Stimulated activated effector memory CD8-positive, alpha-beta T cell treated with anti-CD3 and anti-CD28 coated beads, Interleukin-12 subunit alpha, Interleukin-12 subunit beta, amount 100 ng/mL, for 72 hours (primary cell): ENCODE data around the gene F7.
"Not testable (repeated sequence)": the region's sequence is repeated elsewhere in the genome, so short reads cannot be mapped to it uniquely, and the experiment has no call there.

Experiments
- ATAC-seq: fragments of 150-1000 bp; cut with Tn5 transposase; 2 replicates; pipeline ENCODE4 v1.10.0; 2021
- DNase-seq, 2 donors: peaks; one replicate each; pipeline ENCODE4 v3.0.0; 2021 to 2022; ENCODE audit warnings: low spot score in 2 of 2
- H3K27ac Mint-ChIP-seq: one replicate; pipeline ENCODE4 v1.8.0; 2022; ENCODE audit warnings: mild to moderate bottlenecking, mixed read lengths
- H3K36me3 Mint-ChIP-seq: one replicate; pipeline ENCODE4 v1.8.0; 2022; ENCODE audit warnings: mild to moderate bottlenecking, mixed read lengths
- H3K4me1 Mint-ChIP-seq: one replicate; pipeline ENCODE4 v1.8.0; 2022; ENCODE audit warnings: mixed read lengths
- H3K4me3 Mint-ChIP-seq: one replicate; pipeline ENCODE4 v1.8.0; 2022; ENCODE audit warnings: mild to moderate bottlenecking, mixed read lengths
- H3K9me3 Mint-ChIP-seq: one replicate; pipeline ENCODE4 v1.8.0; 2022; ENCODE audit warnings: mixed read lengths

Gene F7

GRCh38 chr13:113079781-113080080 is 25.9 kb upstream of the F7 start:
- not testable (repeated sequence) for H3K9me3 Mint-ChIP-seq, ATAC-seq, H3K4me1 Mint-ChIP-seq, DNase-seq, H3K4me3 Mint-ChIP-seq, H3K36me3 Mint-ChIP-seq
- H3K27ac Mint-ChIP-seq, result peak overlapping the region; percentile 43

- ATAC-seq, result no peak
- Mint-ChIP-seq H3K4me3 (no peak overlapping the region), H3K27ac (no peak overlapping the region), H3K9me3 (no peaks in the 10 kb centered on the region), H3K36me3 (no peaks in the 10 kb centered on the region), H3K4me1 (no peaks in the 10 kb centered on the region)
- DNase-seq, result no peak
Observed at GRCh38 chr13:113080361-113080831, 25.2 kb upstream of the F7 start.

GRCh38 chr13:113080901-113081521 is 24.6 kb upstream of the F7 start:
- ATAC-seq, result no peak
- Mint-ChIP-seq H3K4me1 (no peaks in the 10 kb centered on the region), H3K27ac (no peak overlapping the region), H3K9me3 (no peaks in the 10 kb centered on the region), H3K4me3 (no peak overlapping the region), H3K36me3 (no peaks in the 10 kb centered on the region)
- DNase-seq, result no peak

- H3K36me3 Mint-ChIP-seq, result no peaks in the 10 kb centered on the region
- ATAC-seq (no peak), DNase-seq (no peak)
- H3K4me3 Mint-ChIP-seq, result no peak overlapping the region
- no peaks in the 10 kb centered on the region for H3K9me3 Mint-ChIP-seq
- H3K4me1 Mint-ChIP-seq, result no peaks in the 10 kb centered on the region
- no peak overlapping the region for H3K27ac Mint-ChIP-seq
Observed at GRCh38 chr13:113082198-113083021, 23.2 kb upstream of the F7 start.

GRCh38 chr13:113083022-113083373 is 22.6 kb upstream of the F7 start:
- no peak for DNase-seq
- Mint-ChIP-seq H3K27ac (no peak overlapping the region), H3K9me3 (no peaks in the 10 kb centered on the region), H3K4me3 (no peak overlapping the region), H3K36me3 (no peaks in the 10 kb centered on the region), H3K4me1 (no peaks in the 10 kb centered on the region)
- ATAC-seq, result no peak

GRCh38 chr13:113083402-113084061 is 22.1 kb upstream of the F7 start:
- Mint-ChIP-seq H3K27ac (no peak overlapping the region), H3K4me3 (no peak overlapping the region), H3K9me3 (no peaks in the 10 kb centered on the region), H3K36me3 (no peaks in the 10 kb centered on the region), H3K4me1 (no peaks in the 10 kb centered on the region)
- DNase-seq (no peak), ATAC-seq (no peak)

- no peak overlapping the region for H3K4me3 Mint-ChIP-seq
- H3K9me3 Mint-ChIP-seq, result no peaks in the 10 kb centered on the region
- no peaks in the 10 kb centered on the region for H3K4me1 Mint-ChIP-seq
- DNase-seq (no peak), ATAC-seq (no peak)
- H3K36me3 Mint-ChIP-seq, result no peaks in the 10 kb centered on the region
- no peak overlapping the region for H3K27ac Mint-ChIP-seq
Observed at GRCh38 chr13:113084094-113084942, 21.3 kb upstream of the F7 start.

GRCh38 chr13:113084943-113085540 is 20.5 kb upstream of the F7 start:
- Mint-ChIP-seq H3K4me3 (no peak overlapping the region), H3K36me3 (no peaks in the 10 kb centered on the region), H3K4me1 (no peaks in the 10 kb centered on the region), H3K9me3 (no peaks in the 10 kb centered on the region), H3K27ac (no peak overlapping the region)
- ATAC-seq (no peak), DNase-seq (no peak)

GRCh38 chr13:113086031-113086750 is 19.4 kb upstream of the F7 start:
- no peaks in the 10 kb centered on the region for H3K9me3 Mint-ChIP-seq
- no peaks in the 10 kb centered on the region for H3K36me3 Mint-ChIP-seq
- DNase-seq, result no peak
- no peaks in the 10 kb centered on the region for H3K4me1 Mint-ChIP-seq
- H3K27ac Mint-ChIP-seq, result no peak overlapping the region
- H3K4me3 Mint-ChIP-seq, result no peak overlapping the region
- ATAC-seq, result no peak

GRCh38 chr13:113086991-113087922 is 18.3 kb upstream of the F7 start:
- H3K4me1 Mint-ChIP-seq, result no peaks in the 10 kb centered on the region
- H3K36me3 Mint-ChIP-seq, result no peaks in the 10 kb centered on the region
- no peaks in the 10 kb centered on the region for H3K9me3 Mint-ChIP-seq
- H3K4me3 Mint-ChIP-seq, result no peak overlapping the region
- DNase-seq (no peak), ATAC-seq (no peak)
- H3K27ac Mint-ChIP-seq, result no peak overlapping the region

- no peak overlapping the region for H3K4me3 Mint-ChIP-seq
- no peak for ATAC-seq
- no peak overlapping the region for H3K27ac Mint-ChIP-seq
- DNase-seq, result no peak
- no peaks in the 10 kb centered on the region for H3K9me3 Mint-ChIP-seq
- no peaks in the 10 kb centered on the region for H3K4me1 Mint-ChIP-seq
- H3K36me3 Mint-ChIP-seq, result no peaks in the 10 kb centered on the region
Observed at GRCh38 chr13:113087923-113088690, 17.5 kb upstream of the F7 start.

GRCh38 chr13:113088691-113089020 is 16.9 kb upstream of the F7 start:
- Mint-ChIP-seq H3K9me3 (no peaks in the 10 kb centered on the region), H3K4me3 (no peak overlapping the region), H3K36me3 (no peaks in the 10 kb centered on the region), H3K4me1 (no peaks in the 10 kb centered on the region), H3K27ac (no peak overlapping the region)
- ATAC-seq (no peak), DNase-seq (no peak)

- Mint-ChIP-seq H3K4me3 (no peak overlapping the region), H3K9me3 (no peaks in the 10 kb centered on the region), H3K27ac (no peak overlapping the region), H3K36me3 (no peaks in the 10 kb centered on the region), H3K4me1 (no peaks in the 10 kb centered on the region)
- no peak for ATAC-seq
- DNase-seq, result no peak
Observed at GRCh38 chr13:113089693-113090414, 15.7 kb upstream of the F7 start.
